ENCODE data around the gene PLRG1. TPM values are rescaled to one million over a fixed set of nuclear protein-coding genes. Genes with fewer than 3 reads are reported as not detected.

The PLRG1 gene
- total RNA-seq, 2 experiments from 2014 or later: 123 to 125 TPM

DNA sequence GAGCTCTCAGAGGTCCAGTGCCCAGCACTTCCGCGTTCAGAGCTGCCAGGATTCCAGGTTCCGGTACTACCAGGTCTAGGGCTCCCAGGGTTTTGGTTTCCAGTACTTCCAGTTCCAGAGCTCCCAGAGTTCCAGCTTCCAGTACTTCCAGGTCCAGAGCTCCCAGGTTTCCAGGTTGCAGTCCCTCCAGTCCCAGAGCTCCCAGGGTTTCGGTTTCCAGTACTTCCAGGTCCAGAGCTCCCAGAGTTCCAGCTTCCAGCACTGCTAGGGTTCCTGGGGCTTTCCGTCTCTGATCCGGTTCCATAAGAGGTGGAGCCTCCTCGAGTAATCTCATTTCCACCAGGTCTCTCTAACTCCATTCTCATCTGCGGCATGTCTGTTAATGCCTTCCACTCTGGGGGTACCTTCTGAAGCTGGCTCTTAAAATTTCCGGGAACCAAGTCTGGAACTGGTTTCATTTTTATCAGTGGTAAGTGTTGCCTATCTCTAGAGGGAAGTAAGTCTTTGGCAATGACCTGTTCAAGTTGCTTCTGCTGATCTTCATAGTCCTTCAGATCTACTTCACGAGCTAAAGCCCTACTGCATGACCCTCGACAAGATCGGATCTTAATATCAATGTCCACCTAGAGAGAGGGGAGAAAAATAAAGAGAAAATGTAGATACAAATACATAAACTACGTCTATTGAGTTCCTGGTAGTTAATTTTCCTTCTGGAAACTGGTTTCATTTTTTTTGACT, 36.3 kb upstream of the PLRG1 start:
- no peaks in the 10 kb centered on the region for H3K36me3 Mint-ChIP-seq (ENCODE audit: low read depth)
- H3K4me1 Mint-ChIP-seq: no peaks in the 10 kb centered on the region
- intact Hi-C loops (cut with DNase I, micrococcal nuclease): no loop called here
- ATAC-seq (no peak), DNase-seq (no peak)
- no peak overlapping the region for H3K4me3 Mint-ChIP-seq
- ChIA-PET POLR2A (no interaction called here), CTCF (interaction anchor here (0.6 to 1.6 kb wide), 4 partner anchors 8 to 36 kb away, joined by 3 to 4 read pairs (median 3); partner anchors contain the start of gene PLRG1)
- H3K27me3 Mint-ChIP-seq: peaks cover 18% of the 10 kb centered on the region
- H3K9me3 Mint-ChIP-seq (ENCODE audit: low read depth): no peaks in the 10 kb centered on the region
- no peak overlapping the region for H3K27ac Mint-ChIP-seq

DNA sequence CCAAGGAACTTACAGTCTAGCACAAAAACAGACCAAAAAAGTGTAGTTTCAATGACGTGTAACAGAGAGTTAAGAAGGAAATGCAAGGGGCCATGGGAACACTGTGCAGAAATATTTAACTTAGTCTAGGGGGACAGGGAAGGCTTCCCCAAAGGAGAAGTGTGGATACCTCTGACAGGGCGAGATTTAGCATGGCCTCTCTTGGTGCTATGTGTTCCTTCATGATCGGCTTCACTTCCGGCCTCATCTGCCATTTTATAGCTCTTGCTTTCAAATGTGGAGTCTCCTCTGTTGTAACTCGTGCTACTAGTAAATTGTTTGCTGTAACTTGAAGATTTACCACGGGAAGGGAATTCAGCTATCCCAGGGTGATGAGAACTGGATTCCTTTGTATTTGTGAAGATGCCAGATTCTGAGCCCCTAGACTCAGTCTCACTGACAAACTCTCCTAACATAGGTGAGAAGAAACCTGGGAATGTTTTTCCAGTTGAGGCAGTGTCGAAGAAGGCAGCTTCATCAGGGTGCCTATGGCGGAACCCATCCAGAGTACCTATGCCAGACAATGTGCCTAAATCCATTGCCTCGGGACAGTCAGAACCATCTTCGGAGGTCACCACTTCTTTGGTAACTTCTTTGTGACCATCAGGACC, 35.3 kb upstream of the PLRG1 start:
- ChIA-PET POLR2A (no interaction called here), CTCF (interaction anchor here (1.1 to 1.6 kb wide), 2 partner anchors 9 to 35 kb away, joined by 3 read pairs; partner anchors contain the start of gene PLRG1)
- H3K4me3 Mint-ChIP-seq: no peak overlapping the region
- no peaks in the 10 kb centered on the region for H3K4me1 Mint-ChIP-seq
- H3K36me3 Mint-ChIP-seq (ENCODE audit: low read depth): no peaks in the 10 kb centered on the region
- intact Hi-C loops (cut with DNase I, micrococcal nuclease): no loop called here
- H3K9me3 Mint-ChIP-seq (ENCODE audit: low read depth): no peaks in the 10 kb centered on the region
- ATAC-seq (no peak), DNase-seq (no peak)
- H3K27ac Mint-ChIP-seq: no peak overlapping the region
- H3K27me3 Mint-ChIP-seq: peaks cover 13% of the 10 kb centered on the region

DNA sequence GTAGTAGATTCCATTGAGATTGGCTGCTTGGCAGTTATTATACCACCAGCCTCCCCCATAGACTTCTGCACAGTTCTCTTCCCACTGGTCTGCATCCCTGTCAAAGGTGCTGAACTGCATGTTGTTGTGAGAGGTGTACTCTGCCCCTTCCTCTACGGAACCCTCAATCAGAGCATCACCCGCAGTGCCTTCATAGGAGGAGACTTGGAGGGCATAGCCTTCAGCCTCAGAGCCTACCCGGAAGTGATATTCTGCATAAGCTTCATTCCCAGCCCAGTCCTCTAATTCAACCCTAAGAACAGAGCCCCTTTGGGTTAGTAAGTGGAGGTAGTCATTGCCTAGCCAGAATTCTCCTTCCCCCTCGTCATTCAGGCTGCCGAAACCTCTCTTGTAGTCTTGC, 34.1 kb upstream of the PLRG1 start:
- ATAC-seq (no peak), DNase-seq (no peak)
- H3K36me3 Mint-ChIP-seq (ENCODE audit: low read depth): no peaks in the 10 kb centered on the region
- no peak overlapping the region for H3K27ac Mint-ChIP-seq
- H3K4me1 Mint-ChIP-seq: no peaks in the 10 kb centered on the region
- CTCF ChIA-PET: interaction anchor here (0.6 kb wide), 1 partner anchor 25 kb away, joined by 3 read pairs; no protein-coding TSS in a partner anchor
- H3K4me3 Mint-ChIP-seq: no peak overlapping the region
- POLR2A ChIA-PET: no interaction called here
- H3K9me3 Mint-ChIP-seq (ENCODE audit: low read depth): no peaks in the 10 kb centered on the region
- intact Hi-C loops (cut with DNase I, micrococcal nuclease): no loop called here
- H3K27me3 Mint-ChIP-seq: peaks cover 8% of the 10 kb centered on the region

DNA sequence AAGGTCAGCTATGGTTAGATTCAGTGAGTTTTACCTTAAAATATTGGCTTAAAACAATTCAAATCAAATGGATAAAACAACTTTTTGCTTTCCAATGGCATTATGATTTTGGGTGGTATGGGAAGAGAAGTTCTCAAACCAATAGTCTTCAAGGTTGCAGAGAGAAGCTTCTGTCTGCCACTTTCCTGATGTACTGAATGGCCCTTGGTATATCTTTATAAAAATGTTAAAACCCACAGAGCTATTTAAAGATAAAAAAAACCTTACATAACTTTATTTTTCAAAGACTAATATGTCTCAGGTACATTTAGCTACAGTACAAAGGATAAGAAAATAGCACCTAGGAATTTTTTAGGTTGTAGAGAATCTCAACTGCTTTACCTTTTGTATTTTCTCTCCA, 33.5 kb upstream of the PLRG1 start:
- Mint-ChIP-seq H3K9me3 (ENCODE audit: low read depth) (no peaks in the 10 kb centered on the region), H3K27ac (no peak overlapping the region), H3K27me3 (peaks cover 10% of the 10 kb centered on the region), H3K4me3 (no peak overlapping the region), H3K4me1 (no peaks in the 10 kb centered on the region), H3K36me3 (ENCODE audit: low read depth) (no peaks in the 10 kb centered on the region)
- ChIA-PET POLR2A (interaction anchor here (0.5 kb wide), 1 partner anchor 20 kb away, joined by 4 read pairs; no protein-coding TSS in a partner anchor), CTCF (interaction anchor here (0.6 kb wide), 1 partner anchor 25 kb away, joined by 3 read pairs; no protein-coding TSS in a partner anchor)
- no peak for DNase-seq
- ATAC-seq: no peak
- intact Hi-C loops (cut with DNase I, micrococcal nuclease): no loop called here

DNA sequence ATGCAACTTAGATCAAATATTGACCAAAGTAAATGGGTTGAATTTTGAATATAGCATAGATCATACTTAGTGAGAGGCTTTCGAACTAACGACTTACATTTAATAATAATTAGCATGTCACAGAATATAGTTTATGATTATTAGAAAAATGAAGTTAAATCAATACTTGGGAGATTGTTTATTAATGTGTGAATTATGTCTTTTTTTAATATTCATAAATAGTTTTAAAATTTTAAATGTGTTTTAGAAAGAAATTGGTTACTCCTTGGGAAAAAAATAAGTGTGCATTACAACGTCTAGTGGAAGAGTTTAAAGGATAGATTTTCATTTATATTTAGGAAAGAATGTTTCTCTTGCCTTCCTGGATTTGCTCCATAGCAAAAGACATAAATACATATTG, 33.0 kb upstream of the PLRG1 start:
- DNase-seq (no peak), ATAC-seq (no peak)
- H3K4me3 Mint-ChIP-seq: no peak overlapping the region
- H3K36me3 Mint-ChIP-seq (ENCODE audit: low read depth): no peaks in the 10 kb centered on the region
- H3K27me3 Mint-ChIP-seq: peaks cover 10% of the 10 kb centered on the region
- H3K9me3 Mint-ChIP-seq (ENCODE audit: low read depth): no peaks in the 10 kb centered on the region
- intact Hi-C loops (cut with DNase I, micrococcal nuclease): no loop called here
- no peak overlapping the region for H3K27ac Mint-ChIP-seq
- no peaks in the 10 kb centered on the region for H3K4me1 Mint-ChIP-seq
- ChIA-PET POLR2A (interaction anchor here (0.5 kb wide), 1 partner anchor 20 kb away, joined by 4 read pairs; no protein-coding TSS in a partner anchor), CTCF (interaction anchor here (0.6 kb wide), 1 partner anchor 57 kb away, joined by 3 read pairs; no protein-coding TSS in a partner anchor)

GRCh38 chr4:154582723-154583122, 32.5 kb upstream of the PLRG1 start:
- Mint-ChIP-seq H3K36me3 (ENCODE audit: low read depth) (no peaks in the 10 kb centered on the region), H3K4me1 (no peaks in the 10 kb centered on the region), H3K27me3 (peaks cover 10% of the 10 kb centered on the region), H3K27ac (no peak overlapping the region), H3K9me3 (ENCODE audit: low read depth) (no peaks in the 10 kb centered on the region), H3K4me3 (no peak overlapping the region)
- CTCF ChIA-PET: interaction anchor here (0.6 kb wide), 2 partner anchors 57 to 385 kb away, joined by 3 read pairs; no protein-coding TSS in a partner anchor
- intact Hi-C loops (cut with DNase I, micrococcal nuclease): no loop called here
- ATAC-seq: no peak
- POLR2A ChIA-PET: no interaction called here
- DNase-seq: no peak

GRCh38 chr4:154579927-154580326, 29.7 kb upstream of the PLRG1 start:
- H3K27me3 Mint-ChIP-seq: peaks cover 7% of the 10 kb centered on the region
- ATAC-seq (no peak), DNase-seq (no peak)
- H3K4me1 Mint-ChIP-seq: no peaks in the 10 kb centered on the region
- H3K9me3 Mint-ChIP-seq (ENCODE audit: low read depth): no peaks in the 10 kb centered on the region
- H3K27ac Mint-ChIP-seq: no peak overlapping the region
- intact Hi-C loops (cut with DNase I, micrococcal nuclease): no loop called here
- no peak overlapping the region for H3K4me3 Mint-ChIP-seq
- POLR2A ChIA-PET: no interaction called here
- CTCF ChIA-PET: no interaction called here
- no peaks in the 10 kb centered on the region for H3K36me3 Mint-ChIP-seq (ENCODE audit: low read depth)

DNA sequence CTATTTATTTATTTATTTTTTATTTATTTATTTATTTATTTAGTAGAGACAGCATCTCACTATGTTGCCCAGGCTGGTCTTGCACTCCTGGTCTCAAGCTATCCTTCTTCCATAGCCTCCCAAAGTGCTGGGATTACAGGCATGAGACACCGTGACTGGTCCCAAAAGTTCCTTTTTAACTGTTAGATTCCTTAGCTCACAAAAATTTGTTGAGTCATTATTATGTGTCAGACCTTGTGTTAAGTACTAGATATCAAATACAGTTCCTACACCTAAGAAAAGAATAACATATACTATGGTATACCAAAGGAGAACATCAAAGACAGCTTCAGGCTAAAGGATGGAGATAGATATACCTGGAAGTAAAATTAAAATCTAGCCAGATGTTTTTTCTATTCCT, 28.7 kb upstream of the PLRG1 start:
- H3K9me3 Mint-ChIP-seq (ENCODE audit: low read depth): no peaks in the 10 kb centered on the region
- ChIA-PET CTCF (no interaction called here), POLR2A (no interaction called here)
- no peaks in the 10 kb centered on the region for H3K4me1 Mint-ChIP-seq
- ATAC-seq (no peak), DNase-seq (no peak)
- H3K4me3 Mint-ChIP-seq: no peak overlapping the region
- H3K27ac Mint-ChIP-seq: no peak overlapping the region
- intact Hi-C loops (cut with DNase I, micrococcal nuclease): no loop called here
- no peaks in the 10 kb centered on the region for H3K36me3 Mint-ChIP-seq (ENCODE audit: low read depth)
- peaks cover 7% of the 10 kb centered on the region for H3K27me3 Mint-ChIP-seq

DNA sequence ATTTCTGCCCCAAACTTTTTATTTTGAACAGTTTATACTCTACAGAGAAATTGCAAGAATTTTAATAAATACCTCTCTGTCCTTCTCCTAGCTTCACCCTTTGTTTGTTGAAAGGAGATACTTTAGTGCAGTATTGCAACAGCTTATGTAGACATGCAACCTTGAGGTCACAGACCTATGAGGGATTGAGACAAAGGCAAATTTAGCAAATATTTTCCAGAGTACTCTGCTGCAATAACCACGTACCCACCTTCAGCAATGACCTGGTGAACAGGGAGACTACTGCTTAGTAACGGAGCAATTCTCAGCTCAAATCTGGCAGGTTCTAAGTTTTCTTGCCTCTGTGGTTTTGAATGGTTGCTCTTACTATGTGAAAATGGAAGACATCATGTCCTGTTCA, 27.1 kb upstream of the PLRG1 start:
- Mint-ChIP-seq H3K9me3 (ENCODE audit: low read depth) (no peaks in the 10 kb centered on the region), H3K4me3 (no peak overlapping the region), H3K36me3 (ENCODE audit: low read depth) (no peaks in the 10 kb centered on the region), H3K4me1 (no peaks in the 10 kb centered on the region), H3K27ac (no peak overlapping the region), H3K27me3 (peaks cover 7% of the 10 kb centered on the region)
- intact Hi-C loops (cut with DNase I, micrococcal nuclease): no loop called here
- no peak for ATAC-seq
- ChIA-PET CTCF (interaction anchor here (1.1 kb wide), 1 partner anchor 18 kb away, joined by 3 read pairs; no protein-coding TSS in a partner anchor), POLR2A (no interaction called here)
- DNase-seq: no peak

DNA sequence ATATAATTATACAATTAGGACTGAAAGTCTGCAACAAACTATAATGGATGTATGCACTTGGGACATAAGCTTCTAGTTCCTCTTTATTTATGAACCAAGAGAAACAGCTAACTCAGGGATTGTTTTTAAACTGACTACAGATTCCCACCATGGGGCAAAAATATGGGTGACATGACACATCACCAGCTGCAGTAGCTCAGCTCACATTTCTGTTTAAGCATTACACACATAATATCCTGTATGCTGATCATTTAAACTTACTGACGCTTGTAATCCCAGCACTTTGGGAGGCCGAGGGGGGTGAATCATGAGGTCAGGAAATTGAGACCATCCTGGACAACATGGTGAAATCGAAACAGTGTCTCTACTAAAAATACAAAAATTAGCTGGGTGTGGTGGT, 24.1 kb upstream of the PLRG1 start:
- Mint-ChIP-seq H3K36me3 (ENCODE audit: low read depth) (no peaks in the 10 kb centered on the region), H3K27ac (no peak overlapping the region), H3K27me3 (peaks cover 5% of the 10 kb centered on the region), H3K4me3 (no peak overlapping the region), H3K9me3 (ENCODE audit: low read depth) (no peaks in the 10 kb centered on the region), H3K4me1 (no peaks in the 10 kb centered on the region)
- no peak for DNase-seq
- no peak for ATAC-seq
- ChIA-PET CTCF (interaction anchor here (1.3 kb wide), 1 partner anchor 51 kb away, joined by 4 read pairs; no protein-coding TSS in a partner anchor), POLR2A (no interaction called here)
- intact Hi-C loops (cut with DNase I, micrococcal nuclease): no loop called here

GRCh38 chr4:154573190-154573870, 23.1 kb upstream of the PLRG1 start:
- Mint-ChIP-seq H3K36me3 (ENCODE audit: low read depth) (no peaks in the 10 kb centered on the region), H3K4me1 (no peaks in the 10 kb centered on the region), H3K27me3 (peaks cover 3% of the 10 kb centered on the region), H3K9me3 (ENCODE audit: low read depth) (no peaks in the 10 kb centered on the region), H3K4me3 (no peak overlapping the region), H3K27ac (no peak overlapping the region)
- DNase-seq (no peak), ATAC-seq (no peak)
- intact Hi-C loops (cut with DNase I, micrococcal nuclease): no loop called here
- ChIA-PET CTCF (interaction anchor here (1.2 kb wide), 1 partner anchor 49 kb away, joined by 3 read pairs; no protein-coding TSS in a partner anchor), POLR2A (no interaction called here)

Measured in activated CD4-positive, alpha-beta T cell treated with anti-CD3 and anti-CD28 coated beads for 36 hours (primary cell).